NB4 (cell line): ENCODE measurements around the gene PIGQ.

ENCODE experiments used
- DNase-seq: peaks from one replicate; pipeline ENCODE4 v3.0.0; 2010; ENCODE audit warnings: low read depth
- H3K4me3 ChIP-seq: one replicate; pipeline ENCODE4 v1.5.1; 2011; ENCODE audit warnings: mild to moderate bottlenecking, low read depth, low read length, moderate library complexity
- MYC ChIP-seq: IDR thresholded peaks from 2 replicates; pipeline ENCODE4 v1.6.1; 2011; ENCODE audit warnings: low read depth, low read length
- POLR2A ChIP-seq: IDR thresholded peaks from 2 replicates; pipeline ENCODE4 v1.6.1; 2011; ENCODE audit warnings: mild to moderate bottlenecking; ENCODE audit not compliant: insufficient read length; ENCODE audit errors: extremely low read depth
- TF ChIP-seq, protein P1 (sequence below): IDR thresholded peaks from one replicate; pipeline ENCODE4 v1.5.1; 2012; ENCODE audit warnings: low read depth, low read length
- TF ChIP-seq, protein P2 (sequence below): IDR thresholded peaks from 2 replicates; pipeline ENCODE4 v1.6.1; 2011; ENCODE audit warnings: low read depth, low read length

Gene PIGQ

GRCh38 chr16:561957-562938 lies 7.5 kb upstream of the PIGQ start:
- no peak for DNase-seq
- H3K4me3 ChIP-seq: no peak overlapping the region
- TF ChIP-seq POLR2A: no peak
- no peak for TF ChIP-seq MYC
- TF ChIP-seq, protein P1, sequence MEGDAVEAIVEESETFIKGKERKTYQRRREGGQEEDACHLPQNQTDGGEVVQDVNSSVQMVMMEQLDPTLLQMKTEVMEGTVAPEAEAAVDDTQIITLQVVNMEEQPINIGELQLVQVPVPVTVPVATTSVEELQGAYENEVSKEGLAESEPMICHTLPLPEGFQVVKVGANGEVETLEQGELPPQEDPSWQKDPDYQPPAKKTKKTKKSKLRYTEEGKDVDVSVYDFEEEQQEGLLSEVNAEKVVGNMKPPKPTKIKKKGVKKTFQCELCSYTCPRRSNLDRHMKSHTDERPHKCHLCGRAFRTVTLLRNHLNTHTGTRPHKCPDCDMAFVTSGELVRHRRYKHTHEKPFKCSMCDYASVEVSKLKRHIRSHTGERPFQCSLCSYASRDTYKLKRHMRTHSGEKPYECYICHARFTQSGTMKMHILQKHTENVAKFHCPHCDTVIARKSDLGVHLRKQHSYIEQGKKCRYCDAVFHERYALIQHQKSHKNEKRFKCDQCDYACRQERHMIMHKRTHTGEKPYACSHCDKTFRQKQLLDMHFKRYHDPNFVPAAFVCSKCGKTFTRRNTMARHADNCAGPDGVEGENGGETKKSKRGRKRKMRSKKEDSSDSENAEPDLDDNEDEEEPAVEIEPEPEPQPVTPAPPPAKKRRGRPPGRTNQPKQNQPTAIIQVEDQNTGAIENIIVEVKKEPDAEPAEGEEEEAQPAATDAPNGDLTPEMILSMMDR: no peak
- TF ChIP-seq, protein P2, sequence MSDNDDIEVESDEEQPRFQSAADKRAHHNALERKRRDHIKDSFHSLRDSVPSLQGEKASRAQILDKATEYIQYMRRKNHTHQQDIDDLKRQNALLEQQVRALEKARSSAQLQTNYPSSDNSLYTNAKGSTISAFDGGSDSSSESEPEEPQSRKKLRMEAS: no peak

- TF ChIP-seq, protein P1: no peak
- TF ChIP-seq POLR2A: no peak
- H3K4me3 ChIP-seq: no peak overlapping the region
- DNase-seq: no peak
Measured at GRCh38 chr16:563072-563644, 6.6 kb upstream of the PIGQ start.

DNA sequence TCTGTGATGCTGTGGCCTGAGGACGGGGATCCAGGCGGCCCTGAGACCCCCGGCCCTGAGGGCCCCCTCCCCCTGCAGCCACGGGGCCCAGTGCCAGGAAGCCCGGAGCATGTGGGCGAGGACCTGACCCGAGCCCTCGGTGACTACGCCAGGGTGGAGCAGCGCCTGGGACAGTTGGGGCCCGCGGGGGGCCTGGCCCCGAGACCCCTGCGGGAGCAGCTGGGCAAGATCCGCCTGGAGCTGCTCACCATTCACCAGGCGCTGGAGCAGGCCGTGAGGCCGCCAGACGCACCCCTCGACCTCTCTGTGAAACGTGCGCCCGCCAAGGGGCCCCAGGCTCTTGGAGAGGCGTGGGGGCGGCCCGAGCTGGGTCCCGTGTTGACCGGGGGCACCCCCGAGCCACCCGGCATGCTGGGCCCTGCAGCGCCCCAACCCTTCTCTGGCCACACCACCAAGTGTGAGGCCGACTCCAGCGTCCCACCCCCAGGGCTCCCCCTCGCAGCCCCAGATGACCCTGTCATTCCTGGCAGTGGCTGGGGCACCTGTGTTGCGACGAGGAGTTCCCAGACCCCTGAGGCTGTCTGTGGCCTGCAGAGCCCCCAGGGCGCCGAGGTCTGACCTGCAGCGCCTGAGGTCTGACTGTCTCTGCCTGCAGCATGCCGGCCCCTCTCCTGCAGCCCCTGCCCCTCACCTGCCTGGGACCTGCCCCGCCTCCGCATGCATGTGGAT lies 4.9 kb upstream of the PIGQ start:
- H3K4me3 ChIP-seq: no peak overlapping the region
- TF ChIP-seq MYC: no peak
- TF ChIP-seq, protein P2: no peak
- TF ChIP-seq POLR2A: no peak
- TF ChIP-seq, protein P1: no peak

GRCh38 chr16:565419-566330 lies 4.1 kb upstream of the PIGQ start:
- peak; percentile 30 for DNase-seq
- H3K4me3 ChIP-seq: no peak overlapping the region
- no peak for TF ChIP-seq MYC
- TF ChIP-seq, protein P1: no peak
- TF ChIP-seq POLR2A: no peak
- TF ChIP-seq, protein P2: no peak

More for the DNA sequence above, 4.9 kb upstream of the PIGQ start:
- no peak for DNase-seq
